T-helper 17 cell (primary cell): ENCODE results near the gene ZFAND3. TPM values are rescaled to one million over a fixed set of nuclear protein-coding genes. Genes with fewer than 3 reads are reported as not detected.

Experiments used
- ATAC-seq: fragments of 150-1000 bp; cut with Tn5 transposase; 2 replicates; pipeline ENCODE4 v1.10.0; 2021; ENCODE audit warnings: mild to moderate bottlenecking, moderate library complexity
- DNase-seq, 3 donors: peaks; one replicate each; pipeline versions ENCODE4 v3.0.0 to v3.0.0-alpha.2; 2020 to 2021
- H3K9me3 ChIP-seq: one replicate; pipeline ENCODE4 v1.7.0; 2013; ENCODE audit warnings: low read length, mild to moderate bottlenecking; ENCODE audit not compliant: control insufficient read depth, poor library complexity, severe bottlenecking
- H3K27ac Mint-ChIP-seq: one replicate; pipeline ENCODE4 v1.8.0; 2022; ENCODE audit warnings: mild to moderate bottlenecking, moderate library complexity, mixed read lengths
- H3K27me3 Mint-ChIP-seq: one replicate; pipeline ENCODE4 v1.8.0; 2022; ENCODE audit warnings: mixed read lengths
- H3K36me3 Mint-ChIP-seq: one replicate; pipeline ENCODE4 v1.8.0; 2022; ENCODE audit warnings: low read depth, mixed read lengths
- H3K4me1 Mint-ChIP-seq: one replicate; pipeline ENCODE4 v1.8.0; 2022; ENCODE audit warnings: mild to moderate bottlenecking, mixed read lengths
- H3K4me3 Mint-ChIP-seq: one replicate; pipeline ENCODE4 v1.8.0; 2022; ENCODE audit warnings: mild to moderate bottlenecking, moderate library complexity, mixed read lengths
- total RNA-seq, 4 donors: library from RNA in 2 of 4; stranded (reverse) in 2 of 4; gene quantifications; one replicate each; pipeline ENCODE4 v1.2.3 and lab custom pipeline; 2022 to 2026

Gene ZFAND3
- total RNA-seq, 2 donors from 2014 or later, result 48.6 to 61.0 TPM

DNA sequence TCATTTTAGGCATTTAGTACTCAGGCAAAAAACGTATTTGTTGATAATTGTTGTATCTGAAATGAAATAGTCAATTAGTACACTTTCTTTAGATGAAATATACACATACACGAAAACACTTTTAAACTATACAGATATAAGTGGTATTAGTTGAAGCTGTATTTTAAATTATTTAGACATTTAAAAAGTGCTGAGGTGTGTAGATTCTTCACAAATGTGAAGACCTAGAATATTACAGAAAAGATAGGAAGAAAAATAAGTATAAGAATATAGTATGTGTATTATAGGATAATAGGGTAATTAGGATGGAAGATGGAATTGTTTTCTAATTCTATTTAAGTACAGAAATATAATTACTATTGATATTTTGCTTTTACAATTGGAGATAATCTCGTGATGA lies 4.6 kb downstream of the ZFAND3 start:
- no peak for DNase-seq
- Mint-ChIP-seq H3K4me1 (peaks cover 46% of the 10 kb centered on the region), H3K36me3 (peaks cover 2% of the 10 kb centered on the region), H3K27me3 (no peaks in the 10 kb centered on the region), H3K27ac (peak overlapping the region; percentile 47), H3K4me3 (no peak overlapping the region)
- H3K9me3 ChIP-seq, result no peaks in the 10 kb centered on the region
- no peak for ATAC-seq

DNA sequence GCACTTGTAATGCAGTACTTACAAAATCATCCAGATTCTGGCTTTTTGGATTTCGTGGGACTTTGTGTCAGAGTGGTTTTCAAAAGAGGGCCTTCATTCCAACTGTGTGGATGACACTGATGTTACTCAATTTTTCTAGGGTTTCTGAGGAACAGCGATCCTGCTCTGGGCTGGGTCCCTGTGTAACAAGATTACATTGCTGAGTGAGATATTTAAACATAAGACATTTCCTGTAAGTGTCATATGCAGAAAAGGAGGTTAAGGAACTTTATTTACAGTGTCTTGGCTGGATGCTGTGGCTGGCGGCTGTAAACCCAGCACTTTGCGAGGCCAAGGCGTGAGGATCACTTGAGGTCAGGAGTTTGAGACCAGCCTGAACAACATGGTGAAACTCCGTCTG lies 6.7 kb downstream of the ZFAND3 start:
- Mint-ChIP-seq H3K27ac (no peak overlapping the region), H3K36me3 (peaks cover 2% of the 10 kb centered on the region), H3K27me3 (no peaks in the 10 kb centered on the region), H3K4me1 (peaks cover 49% of the 10 kb centered on the region), H3K4me3 (no peak overlapping the region)
- H3K9me3 ChIP-seq, result no peaks in the 10 kb centered on the region
- ATAC-seq (no peak), DNase-seq (no peak)

DNA sequence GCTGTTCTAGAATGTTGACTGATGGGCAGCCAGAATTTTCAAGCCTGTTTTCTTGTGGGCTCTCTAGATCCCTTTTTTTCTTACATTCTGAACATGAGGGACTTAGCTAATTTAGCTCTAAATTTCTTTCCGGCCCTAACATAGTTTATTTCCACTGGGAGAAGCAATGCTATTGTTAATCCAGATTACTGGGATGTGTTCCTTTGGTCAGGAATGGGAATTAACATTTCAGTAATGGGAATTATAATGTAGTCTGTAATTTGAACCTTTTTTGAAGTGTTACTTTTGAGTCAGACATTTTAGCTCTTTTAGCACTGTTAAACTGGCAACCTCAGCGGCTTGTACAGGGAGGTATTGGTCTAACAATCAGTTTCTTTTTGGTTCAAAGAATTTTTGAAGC lies 7.5 kb downstream of the ZFAND3 start:
- Mint-ChIP-seq H3K36me3 (peaks cover 2% of the 10 kb centered on the region), H3K27ac (no peak overlapping the region), H3K4me3 (no peak overlapping the region), H3K27me3 (no peaks in the 10 kb centered on the region), H3K4me1 (peaks cover 49% of the 10 kb centered on the region)
- no peak for ATAC-seq
- DNase-seq, result no peak
- H3K9me3 ChIP-seq, result no peaks in the 10 kb centered on the region

DNA sequence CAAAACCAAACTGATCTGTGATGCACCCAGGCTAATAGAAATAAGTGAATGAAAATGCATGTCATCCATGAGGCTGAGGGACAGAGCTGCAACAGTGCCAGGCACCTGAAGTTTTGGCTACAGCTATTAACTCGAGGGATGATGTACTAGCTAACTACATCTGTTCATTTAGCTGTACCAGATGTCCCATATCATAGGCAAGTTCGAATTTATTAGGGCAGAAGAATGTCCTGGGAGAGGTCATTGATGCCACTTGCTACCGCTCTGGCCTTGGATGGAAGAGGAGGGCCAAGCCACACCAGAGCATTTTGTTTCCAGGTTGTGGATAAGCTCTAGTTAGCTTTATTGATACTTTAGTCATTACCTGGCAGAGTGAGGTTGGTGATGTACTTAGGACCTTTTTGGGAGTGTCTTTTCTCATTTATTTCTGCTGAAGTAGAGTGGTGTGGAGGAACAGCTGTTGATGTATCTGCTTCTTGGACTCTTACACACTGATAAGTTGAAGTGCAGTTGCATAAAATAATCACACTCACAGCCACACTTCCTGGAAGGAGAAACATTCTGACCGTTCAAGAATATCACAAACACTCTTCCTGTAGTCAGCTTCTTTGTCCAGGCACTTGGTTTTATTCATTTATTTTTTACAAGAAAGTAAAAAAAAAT lies 8.2 kb downstream of the ZFAND3 start:
- ATAC-seq (no peak), DNase-seq (no peak)
- H3K9me3 ChIP-seq, result no peaks in the 10 kb centered on the region
- no peaks in the 10 kb centered on the region for H3K27me3 Mint-ChIP-seq
- H3K4me1 Mint-ChIP-seq, result peaks cover 45% of the 10 kb centered on the region
- H3K4me3 Mint-ChIP-seq, result no peak overlapping the region
- H3K27ac Mint-ChIP-seq, result peak overlapping the region; percentile 21
- H3K36me3 Mint-ChIP-seq, result peaks cover 2% of the 10 kb centered on the region

DNA sequence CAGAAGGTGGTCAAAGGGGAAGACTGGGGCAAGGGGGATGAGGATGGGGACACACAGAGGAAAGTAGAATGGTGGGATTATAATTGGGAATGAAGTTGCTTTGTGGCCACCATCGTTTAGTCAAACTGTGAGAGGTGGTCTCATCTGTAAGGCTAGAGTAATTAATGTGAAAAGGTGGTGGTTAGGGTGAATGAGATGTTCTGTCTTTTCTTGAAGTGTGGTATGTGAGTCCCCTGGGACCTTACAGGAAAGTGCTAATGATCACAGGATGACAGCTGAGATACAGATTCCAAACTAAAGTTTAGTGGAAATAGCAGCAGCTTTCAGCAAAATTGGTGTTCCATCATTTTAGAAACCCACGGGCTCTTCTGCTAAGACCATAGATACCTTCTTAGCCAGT lies 10.7 kb downstream of the ZFAND3 start:
- Mint-ChIP-seq H3K4me1 (peaks cover 35% of the 10 kb centered on the region), H3K27ac (peak overlapping the region; percentile 75), H3K36me3 (peaks cover 3% of the 10 kb centered on the region), H3K27me3 (no peaks in the 10 kb centered on the region), H3K4me3 (no peak overlapping the region)
- H3K9me3 ChIP-seq, result no peaks in the 10 kb centered on the region
- no peak for ATAC-seq
- DNase-seq, result no peak

DNA sequence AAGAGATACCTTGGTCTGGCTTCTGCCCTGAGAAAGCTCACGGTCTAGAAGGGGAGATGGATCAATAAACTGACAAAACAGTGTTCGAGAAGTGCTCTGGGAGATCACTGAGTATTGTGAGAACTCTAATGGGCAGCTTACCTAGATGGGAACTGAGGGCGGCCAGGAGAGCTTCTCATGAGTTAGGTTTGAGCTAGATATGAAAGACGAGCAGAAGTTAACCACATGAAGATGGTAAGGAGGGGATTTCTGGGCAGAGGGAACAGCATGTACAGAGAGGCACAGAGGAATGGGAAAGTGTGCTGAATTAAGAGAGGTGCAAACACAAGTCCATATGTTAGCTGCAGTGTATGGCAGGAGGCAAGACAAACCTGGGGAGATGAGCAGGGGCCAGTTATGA lies 11.9 kb downstream of the ZFAND3 start:
- Mint-ChIP-seq H3K4me3 (no peak overlapping the region), H3K27ac (no peak overlapping the region), H3K4me1 (peaks cover 37% of the 10 kb centered on the region), H3K36me3 (peaks cover 3% of the 10 kb centered on the region), H3K27me3 (no peaks in the 10 kb centered on the region)
- DNase-seq, result no peak
- ATAC-seq, result no peak
- no peaks in the 10 kb centered on the region for H3K9me3 ChIP-seq

DNA sequence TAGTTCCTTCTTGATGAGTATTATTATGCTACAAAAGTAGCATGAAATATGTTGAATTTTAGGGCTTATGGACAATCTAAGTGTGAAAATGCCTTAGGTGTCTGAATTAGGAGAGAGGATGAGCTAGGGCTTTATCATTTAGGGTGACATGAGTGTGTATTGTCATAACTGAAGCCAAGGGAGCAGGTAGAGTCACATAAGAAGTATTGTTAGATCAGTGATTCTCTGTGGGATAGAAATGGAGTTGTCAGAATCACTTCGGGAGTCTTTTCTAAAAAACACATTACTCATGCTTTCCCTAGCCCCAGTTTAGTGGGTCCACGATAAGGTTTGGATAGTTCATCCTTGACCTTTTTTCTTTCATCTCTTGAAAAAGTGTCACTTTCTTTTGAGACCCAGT lies 16.4 kb downstream of the ZFAND3 start:
- no peak overlapping the region for H3K4me3 Mint-ChIP-seq
- peaks cover 3% of the 10 kb centered on the region for H3K36me3 Mint-ChIP-seq
- ATAC-seq, result no peak
- no peaks in the 10 kb centered on the region for H3K27me3 Mint-ChIP-seq
- peaks cover 30% of the 10 kb centered on the region for H3K4me1 Mint-ChIP-seq
- H3K9me3 ChIP-seq, result no peaks in the 10 kb centered on the region
- no peak for DNase-seq
- H3K27ac Mint-ChIP-seq, result no peak overlapping the region

DNA sequence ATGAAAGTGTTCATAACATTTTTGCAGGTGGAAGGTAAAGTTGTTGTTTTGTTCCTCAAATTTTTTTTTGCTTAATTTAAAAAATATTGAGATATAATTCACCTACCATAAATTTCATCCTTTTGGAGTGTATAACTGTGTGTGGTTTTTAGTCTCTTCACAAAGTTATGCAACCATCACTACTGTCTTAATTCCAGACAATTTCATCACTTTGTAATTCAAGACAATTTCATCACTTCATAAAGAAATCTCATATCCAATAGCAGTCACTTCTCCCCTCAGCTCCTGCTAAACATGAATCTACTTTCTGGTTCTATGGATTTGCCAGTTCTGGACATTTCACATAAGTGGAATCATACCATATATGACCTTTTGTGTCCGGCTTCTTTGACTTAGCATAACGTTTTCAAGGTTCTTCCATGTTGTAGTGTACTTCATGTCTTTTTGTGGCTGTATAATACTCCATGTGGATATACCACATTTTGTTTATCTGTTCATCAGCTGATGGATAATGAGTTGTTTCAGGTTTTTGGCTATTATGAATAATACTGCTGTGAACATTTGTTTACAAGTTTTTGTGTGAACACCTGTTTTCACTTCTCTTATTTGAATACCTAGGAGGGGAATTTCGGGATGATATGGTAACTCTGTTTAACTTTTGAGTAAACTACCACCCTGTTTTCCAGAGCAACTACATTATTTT lies 18.8 kb downstream of the ZFAND3 start:
- Mint-ChIP-seq H3K4me3 (no peak overlapping the region), H3K4me1 (peaks cover 31% of the 10 kb centered on the region), H3K36me3 (peaks cover under 1% of the 10 kb centered on the region), H3K27ac (peak overlapping the region; percentile 62), H3K27me3 (no peaks in the 10 kb centered on the region)
- DNase-seq (no peak), ATAC-seq (no peak)
- no peaks in the 10 kb centered on the region for H3K9me3 ChIP-seq

DNA sequence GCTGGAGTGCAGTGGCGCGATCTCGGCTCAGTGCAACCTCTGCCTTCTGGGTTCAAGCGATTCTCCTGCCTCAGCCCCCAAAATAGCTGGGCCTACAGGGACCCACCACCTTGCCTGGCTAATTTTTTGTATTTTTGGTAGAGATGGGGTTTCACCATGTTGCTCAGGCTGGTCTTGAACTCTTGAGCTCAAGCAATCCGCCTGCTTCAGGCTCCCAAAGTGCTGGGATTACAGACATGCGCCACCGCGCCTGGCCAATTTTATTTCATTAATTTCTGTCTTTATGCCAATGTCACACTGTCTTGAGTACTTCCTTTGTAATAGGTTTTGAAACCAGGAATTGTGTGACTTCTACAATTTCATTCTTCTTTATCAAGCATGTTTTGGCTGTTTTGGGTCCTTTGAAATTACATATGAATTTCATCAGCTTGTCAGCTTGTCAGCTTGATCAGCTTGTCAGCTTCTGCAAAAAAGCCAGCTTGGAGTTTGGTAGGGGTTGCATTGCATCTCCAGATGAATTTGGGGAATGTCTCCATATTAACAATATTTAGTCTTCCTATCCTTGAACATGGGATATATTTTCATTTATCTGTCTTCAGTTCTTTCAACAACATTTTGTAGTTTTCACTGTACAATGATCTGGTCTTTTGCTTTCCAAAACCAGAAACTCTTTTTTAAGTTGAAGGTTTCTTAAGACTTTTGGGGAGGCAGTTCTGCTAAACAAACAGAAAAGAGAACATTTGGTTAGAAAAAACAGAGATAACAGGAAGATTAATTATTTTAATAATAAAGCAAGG lies 20.8 kb downstream of the ZFAND3 start:
- no peaks in the 10 kb centered on the region for H3K9me3 ChIP-seq
- Mint-ChIP-seq H3K4me3 (no peak overlapping the region), H3K36me3 (peaks cover 3% of the 10 kb centered on the region), H3K27ac (peak overlapping the region; percentile 74), H3K27me3 (no peaks in the 10 kb centered on the region), H3K4me1 (peaks cover 37% of the 10 kb centered on the region)
- ATAC-seq (no peak), DNase-seq (no peak)

DNA sequence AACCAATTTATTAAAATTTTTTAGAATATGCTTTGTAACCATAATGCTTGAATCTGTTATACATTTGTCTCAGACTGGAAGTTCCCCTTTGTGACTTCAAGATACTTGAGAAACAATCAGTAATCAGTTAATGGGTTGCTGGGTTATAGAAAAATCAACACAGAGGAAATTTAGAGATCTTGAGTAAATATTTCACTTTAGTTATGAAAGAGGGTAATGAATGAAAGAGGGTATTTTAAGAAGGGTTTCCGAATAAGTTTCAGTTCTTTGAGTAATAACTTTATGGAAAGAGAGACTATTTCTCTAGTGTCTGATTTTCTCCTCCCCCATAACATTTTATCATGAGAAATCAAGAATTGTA lies 21.4 kb downstream of the ZFAND3 start:
- peak overlapping the region; percentile 19 for H3K27ac Mint-ChIP-seq
- H3K27me3 Mint-ChIP-seq, result no peaks in the 10 kb centered on the region
- DNase-seq (no peak), ATAC-seq (no peak)
- H3K4me3 Mint-ChIP-seq, result no peak overlapping the region
- peaks cover 3% of the 10 kb centered on the region for H3K36me3 Mint-ChIP-seq
- no peaks in the 10 kb centered on the region for H3K9me3 ChIP-seq
- peaks cover 38% of the 10 kb centered on the region for H3K4me1 Mint-ChIP-seq

DNA sequence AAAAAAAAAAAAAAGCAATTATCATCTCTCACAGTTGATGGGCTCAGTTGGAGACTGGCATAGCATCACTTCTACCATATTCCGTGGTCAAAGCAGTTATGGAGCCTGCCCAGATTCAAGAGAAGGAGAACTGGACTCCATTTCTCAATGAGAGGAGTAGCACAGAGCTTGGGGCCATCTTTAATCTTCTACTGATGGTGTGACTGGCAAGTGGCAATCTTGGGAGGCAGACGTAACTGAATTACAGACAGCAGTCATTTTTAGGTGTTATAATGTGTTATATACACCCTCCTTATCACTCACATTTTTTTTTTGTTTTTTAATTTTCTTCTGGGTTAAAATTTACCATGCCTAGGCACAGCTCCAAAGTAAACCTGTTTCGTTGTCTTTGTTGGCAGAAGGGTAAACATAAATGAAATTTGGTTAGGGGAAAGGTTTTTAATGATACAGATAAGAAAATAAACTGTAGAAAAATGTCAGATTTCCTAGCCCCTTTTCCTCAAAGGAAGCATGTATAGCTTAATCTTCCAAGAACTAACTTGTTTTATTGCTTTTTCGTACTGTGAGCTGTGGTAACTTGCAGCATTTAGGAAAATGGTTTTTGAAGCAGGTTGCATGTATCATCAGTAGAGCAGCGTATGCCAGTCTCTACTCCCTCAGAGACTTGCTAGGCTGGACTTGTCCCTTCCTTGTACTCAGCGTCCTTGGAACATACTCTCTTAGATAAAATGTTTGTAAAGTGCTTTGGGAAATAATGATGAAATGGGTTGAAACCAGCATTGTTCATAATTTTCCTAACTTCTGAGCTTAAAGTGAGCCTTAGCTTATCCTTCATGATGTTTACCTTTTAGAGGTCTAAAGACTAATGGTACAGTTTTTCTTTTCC lies 25.7 kb downstream of the ZFAND3 start:
- Mint-ChIP-seq H3K4me3 (no peak overlapping the region), H3K27ac (no peak overlapping the region), H3K27me3 (no peaks in the 10 kb centered on the region), H3K36me3 (peaks cover 3% of the 10 kb centered on the region), H3K4me1 (peaks cover 46% of the 10 kb centered on the region)
- no peaks in the 10 kb centered on the region for H3K9me3 ChIP-seq
- ATAC-seq (no peak), DNase-seq (no peak)

DNA sequence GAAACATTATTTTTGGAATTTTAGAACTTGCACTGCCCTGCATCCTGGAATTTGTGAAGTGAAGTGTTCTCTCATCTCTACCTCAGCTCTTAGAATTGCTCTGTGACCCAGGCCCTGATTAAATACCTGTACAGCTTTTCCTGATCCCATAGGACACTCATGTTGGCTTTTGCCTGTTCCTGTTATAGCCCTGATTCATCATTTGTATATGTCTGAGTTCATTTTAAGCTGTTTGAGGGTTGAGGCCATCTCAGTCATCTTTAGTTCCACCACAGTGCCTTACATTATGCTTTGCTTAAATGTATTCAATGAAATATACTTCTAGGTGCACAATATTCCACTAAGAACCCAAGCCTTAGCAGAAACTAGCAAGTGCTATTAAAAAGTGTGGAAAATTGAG lies 26.4 kb downstream of the ZFAND3 start:
- Mint-ChIP-seq H3K27me3 (no peaks in the 10 kb centered on the region), H3K36me3 (peaks cover 3% of the 10 kb centered on the region), H3K27ac (no peak overlapping the region), H3K4me1 (peaks cover 44% of the 10 kb centered on the region), H3K4me3 (no peak overlapping the region)
- no peaks in the 10 kb centered on the region for H3K9me3 ChIP-seq
- ATAC-seq (no peak), DNase-seq (no peak)

DNA sequence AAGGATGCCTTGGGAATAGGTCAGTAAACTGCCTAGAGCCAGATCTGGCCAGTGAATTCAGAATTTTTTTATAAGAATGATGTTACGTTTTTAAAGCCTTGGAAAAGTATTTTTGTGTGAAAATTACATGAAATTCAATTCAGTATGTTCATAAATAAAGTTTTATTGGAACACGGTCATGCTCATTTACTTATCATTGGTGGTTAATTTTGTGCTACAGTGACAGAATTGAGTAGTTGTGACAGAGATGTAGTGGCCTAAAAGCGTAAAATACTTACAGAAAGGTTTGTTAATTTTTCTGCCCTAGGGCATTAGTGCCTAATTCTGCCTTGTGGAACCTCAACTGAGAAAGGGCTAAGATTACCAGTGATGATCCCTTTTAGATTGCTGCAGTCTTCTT lies 28.2 kb downstream of the ZFAND3 start:
- peaks cover 42% of the 10 kb centered on the region for H3K4me1 Mint-ChIP-seq
- peaks cover 3% of the 10 kb centered on the region for H3K36me3 Mint-ChIP-seq
- no peak for ATAC-seq
- no peak overlapping the region for H3K4me3 Mint-ChIP-seq
- H3K27ac Mint-ChIP-seq, result no peak overlapping the region
- no peak for DNase-seq
- no peaks in the 10 kb centered on the region for H3K27me3 Mint-ChIP-seq
- H3K9me3 ChIP-seq, result no peaks in the 10 kb centered on the region
